ENCODE results near the gene CDK2AP2.
"Not testable (repeated sequence)": the region's sequence is repeated elsewhere in the genome, so short reads cannot be mapped to it uniquely, and the experiment has no call there.

CDK2AP2 gene

GRCh38 chr11:67507864-67508485 lies at the start of gene CDK2AP2:
Gene CDK2AP2 (minus strand): TSS chr11:67508162. CDS start chr11:67508082, 80 bp downstream.
- FAIRE-seq = peak; percentile 97

DNA sequence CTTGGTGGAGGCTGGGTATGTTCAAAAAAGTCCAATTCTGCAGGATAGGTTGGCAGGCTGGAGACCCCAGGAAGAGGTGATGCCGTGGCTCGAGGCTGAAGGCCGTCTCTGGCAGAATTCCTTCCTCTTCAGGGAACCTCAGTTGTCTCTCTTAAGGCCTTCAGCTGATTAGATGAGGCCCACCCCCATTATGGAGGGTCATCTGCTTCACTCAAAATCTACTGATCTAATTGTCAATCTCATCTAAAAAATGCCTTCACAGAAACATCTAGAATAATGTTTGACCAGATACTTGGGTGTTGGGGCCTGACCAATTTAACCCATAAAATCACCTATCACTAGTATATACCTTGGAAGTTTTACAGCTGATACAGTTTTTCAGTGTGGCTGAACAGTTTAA lies 48.3 kb upstream of the CDK2AP2 start:
- no peak for FAIRE-seq

DNA sequence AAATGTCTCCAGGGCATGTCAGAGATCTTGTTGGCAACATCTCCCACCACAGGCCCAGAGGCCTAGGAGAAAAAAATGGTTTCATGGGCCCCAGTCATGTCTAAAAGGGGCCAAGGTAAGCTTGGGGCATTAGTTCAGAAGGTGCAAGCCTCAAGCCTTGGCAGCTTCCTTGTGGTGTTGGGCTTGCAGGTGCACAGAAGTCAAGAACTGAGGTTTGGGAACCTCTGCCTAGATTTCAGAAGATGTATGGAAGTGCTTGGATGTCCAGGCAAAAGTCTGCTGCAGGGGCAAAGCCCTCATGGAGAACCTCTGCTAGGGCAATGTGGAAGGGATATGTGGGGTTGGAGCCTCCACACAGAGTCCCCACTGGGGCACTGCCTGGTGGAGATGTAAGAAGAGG lies 43.7 kb upstream of the CDK2AP2 start:
- FAIRE-seq = not testable (repeated sequence)

DNA sequence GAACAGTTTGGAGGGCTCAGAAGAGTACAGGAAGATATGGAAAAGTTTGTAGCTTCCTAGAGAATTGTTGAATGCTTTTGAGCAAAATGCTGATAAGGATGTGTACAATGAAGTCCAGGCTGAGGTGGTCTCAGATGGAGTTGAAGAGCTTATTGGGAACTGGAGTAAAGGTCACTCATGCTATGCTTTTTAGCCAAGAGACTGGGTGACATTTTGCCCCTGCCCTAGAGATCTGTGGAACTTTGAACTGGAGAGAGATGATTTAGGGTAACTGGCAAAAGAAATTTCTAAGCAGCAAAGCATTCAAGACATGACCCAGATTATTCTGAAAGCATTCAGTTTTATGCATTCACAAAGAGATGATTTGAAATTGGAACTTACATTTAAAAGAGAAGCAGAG lies 43.2 kb upstream of the CDK2AP2 start:
- no peak for FAIRE-seq

DNA sequence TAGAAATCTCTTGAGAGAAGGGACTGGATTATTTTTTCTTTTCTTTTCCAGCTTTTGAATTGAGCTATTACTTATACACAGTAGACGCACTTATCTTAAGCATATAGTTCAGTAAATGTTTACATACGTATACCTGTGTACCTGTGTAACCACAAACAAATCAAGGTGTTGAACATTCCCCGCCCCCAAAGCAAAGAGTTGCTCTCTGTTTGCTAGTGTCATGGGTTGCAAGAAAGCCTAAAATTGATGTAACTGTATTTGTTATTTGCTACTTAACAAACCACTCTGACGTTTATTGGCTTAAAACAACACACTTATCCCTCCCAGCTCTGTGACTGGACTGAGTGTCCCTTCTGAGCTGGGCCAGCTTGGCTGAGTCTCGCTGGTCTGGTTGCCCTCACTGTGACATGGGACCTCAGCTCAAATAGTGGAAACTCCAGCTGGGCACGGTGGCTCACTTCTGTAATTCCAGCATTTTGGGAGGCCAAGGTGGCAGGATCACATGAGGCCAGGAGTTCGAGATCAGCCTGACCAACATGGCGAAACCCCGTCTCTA lies 40.7 kb upstream of the CDK2AP2 start:
- FAIRE-seq = no peak

DNA sequence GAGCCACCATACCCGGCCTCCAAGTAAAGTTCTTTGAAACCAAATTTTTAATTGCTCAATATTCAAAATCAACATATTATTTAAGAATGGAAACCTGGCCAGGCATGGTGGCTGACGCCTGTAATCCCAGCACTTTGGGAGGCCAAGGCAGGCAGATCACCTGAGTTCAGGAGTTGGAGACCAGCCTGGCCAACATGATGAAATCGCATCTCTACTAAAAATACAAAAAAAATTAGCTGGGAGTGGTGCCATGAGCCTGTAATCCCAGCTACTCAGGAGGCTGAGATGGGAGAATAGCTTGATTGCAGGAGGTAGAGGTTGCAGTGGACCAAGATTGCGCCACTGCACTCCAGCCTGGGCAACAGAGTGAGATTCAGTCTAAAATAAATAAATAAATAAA lies 40.1 kb upstream of the CDK2AP2 start:
- not testable (repeated sequence) for FAIRE-seq

DNA sequence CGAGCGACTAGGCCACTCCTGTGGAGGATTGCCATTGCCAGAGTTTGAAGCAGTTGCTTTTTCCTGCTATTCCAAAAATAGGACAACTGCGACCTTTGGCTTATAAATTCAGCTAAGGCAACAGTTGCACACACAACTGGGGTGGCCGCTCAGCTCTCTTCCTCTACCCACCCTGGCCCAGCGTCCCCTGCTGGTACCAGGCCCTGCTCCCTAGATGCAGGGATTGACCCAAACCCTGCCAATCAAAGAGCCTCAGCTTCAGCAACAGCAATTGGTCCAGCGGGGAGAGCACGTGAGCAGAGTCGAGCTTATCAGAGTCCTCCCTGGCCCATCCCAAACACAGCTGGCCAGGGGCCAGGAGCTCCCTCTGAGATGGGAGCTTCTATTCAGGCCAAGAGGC lies 37.3 kb upstream of the CDK2AP2 start:
- FAIRE-seq = no peak

DNA sequence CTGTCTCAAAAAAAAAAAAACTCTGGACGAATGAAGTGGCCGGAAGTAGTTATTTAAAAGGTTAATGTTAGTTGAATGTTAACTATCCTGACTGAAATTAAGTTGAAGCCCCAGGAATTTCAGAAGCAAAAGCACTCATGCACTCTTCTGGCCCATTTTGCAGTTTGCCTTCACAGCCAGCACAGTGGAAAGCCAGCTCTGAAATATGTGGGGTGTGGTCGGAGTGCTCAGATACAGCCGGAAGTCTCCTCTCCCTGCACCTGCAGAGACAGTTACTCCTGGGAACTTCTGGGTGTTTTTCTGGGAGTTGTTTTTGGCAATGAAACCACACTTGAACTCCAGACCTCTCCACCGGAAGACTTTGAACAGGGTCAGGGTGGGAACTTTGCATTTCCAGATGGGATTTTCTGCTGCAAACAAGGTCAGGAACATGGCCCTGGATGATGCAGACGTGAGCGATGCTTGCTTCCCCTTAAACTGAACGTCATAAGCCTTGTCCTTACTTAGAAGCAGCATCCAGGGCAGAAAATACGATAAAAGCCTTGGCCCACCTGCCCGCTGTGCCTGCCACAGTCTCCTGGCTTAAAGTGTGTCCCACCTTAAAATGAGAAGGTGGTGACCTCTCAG lies 36.8 kb upstream of the CDK2AP2 start:
- no peak for FAIRE-seq

DNA sequence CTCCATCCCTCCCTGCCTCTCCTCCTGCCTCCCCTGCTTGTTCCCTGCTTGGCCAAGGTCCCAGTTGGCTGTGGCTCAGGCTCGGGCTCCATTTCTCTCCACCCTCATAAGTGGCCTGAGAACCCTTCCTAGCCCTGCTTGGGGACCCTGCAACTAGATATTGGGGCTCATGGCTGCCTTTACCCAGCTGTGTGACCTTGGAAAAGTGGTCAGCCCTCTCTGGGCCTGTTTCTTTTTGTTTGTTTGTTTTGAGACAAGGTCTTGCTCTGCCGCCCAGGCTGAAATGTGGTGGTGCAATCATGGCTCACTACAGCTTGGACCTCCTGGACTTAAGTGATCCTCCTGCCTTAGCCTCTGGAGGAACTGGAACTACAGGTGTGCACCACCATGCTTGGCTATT lies 35.6 kb upstream of the CDK2AP2 start:
- FAIRE-seq = no peak

DNA sequence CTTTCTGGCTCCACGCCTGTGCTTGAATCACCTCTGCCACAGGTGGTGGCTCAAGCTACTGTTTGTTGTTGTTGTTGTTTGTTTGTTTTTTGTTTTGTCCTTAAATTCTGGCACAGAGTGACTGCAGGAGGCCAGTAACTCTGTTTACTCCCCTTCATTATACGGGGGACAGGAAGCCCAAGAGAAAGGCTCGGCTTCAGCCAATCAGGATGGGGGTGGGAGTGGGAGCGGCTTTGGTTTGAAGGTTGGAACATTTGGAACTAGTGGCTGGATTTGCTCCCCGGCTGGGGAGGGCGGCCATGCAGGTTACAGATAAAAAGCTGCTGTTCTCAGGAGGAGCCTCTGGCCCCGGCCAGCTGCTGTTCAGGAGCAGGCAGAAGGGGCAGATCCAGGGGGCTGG lies 35.0 kb upstream of the CDK2AP2 start:
- no peak for FAIRE-seq

- FAIRE-seq = no peak
These were observed 34.2 kb upstream of the CDK2AP2 start for GRCh38 chr11:67542169-67542568.

GRCh38 chr11:67541198-67541597 lies 33.2 kb upstream of the CDK2AP2 start:
- FAIRE-seq = no peak

GRCh38 chr11:67539550-67539949 lies 31.6 kb upstream of the CDK2AP2 start:
- no peak for FAIRE-seq

- FAIRE-seq = no peak
These were observed 31.0 kb upstream of the CDK2AP2 start for GRCh38 chr11:67538823-67539505.

GRCh38 chr11:67538306-67538705 lies 30.3 kb upstream of the CDK2AP2 start:
- no peak for FAIRE-seq

DNA sequence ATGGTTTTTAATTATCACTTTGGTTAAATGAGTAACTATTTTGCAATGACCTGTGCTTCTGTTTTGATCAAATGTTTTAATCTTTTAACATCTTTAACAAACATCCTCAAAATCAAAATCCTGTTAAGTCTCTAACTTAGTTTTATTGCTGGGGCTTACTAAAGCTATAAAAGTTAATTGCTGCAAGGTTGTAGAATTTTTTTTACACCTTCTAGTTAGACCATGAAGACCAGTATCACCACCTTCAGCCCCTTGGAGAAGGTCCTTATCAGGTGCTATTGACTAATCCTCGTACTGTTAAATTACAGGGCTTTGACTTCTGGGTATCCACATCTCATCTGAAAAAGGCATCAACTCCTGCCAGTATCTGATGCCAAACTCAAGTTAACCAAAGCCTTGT lies 27.6 kb upstream of the CDK2AP2 start:
- FAIRE-seq = no peak

- FAIRE-seq = peak; percentile 59
These were observed 26.2 kb upstream of the CDK2AP2 start for GRCh38 chr11:67534070-67534679.

GRCh38 chr11:67532889-67533288 lies 24.9 kb upstream of the CDK2AP2 start:
- FAIRE-seq = no peak

DNA sequence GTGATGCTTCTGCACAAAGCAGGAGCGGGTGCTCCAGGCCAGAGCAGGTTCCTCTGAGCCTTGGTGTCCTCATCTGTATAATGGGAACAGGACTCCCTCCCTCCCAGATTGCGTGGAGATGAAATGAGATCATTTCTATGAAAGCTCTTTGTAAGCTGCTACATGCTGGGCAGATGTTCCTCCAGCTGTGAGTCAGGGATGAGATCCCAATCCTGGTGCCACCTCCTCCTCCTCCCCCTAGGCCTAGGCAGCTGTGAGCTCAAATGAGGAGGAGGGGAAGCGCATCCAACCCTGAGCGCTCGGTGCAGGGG lies 22.3 kb upstream of the CDK2AP2 start:
- FAIRE-seq = no peak

DNA sequence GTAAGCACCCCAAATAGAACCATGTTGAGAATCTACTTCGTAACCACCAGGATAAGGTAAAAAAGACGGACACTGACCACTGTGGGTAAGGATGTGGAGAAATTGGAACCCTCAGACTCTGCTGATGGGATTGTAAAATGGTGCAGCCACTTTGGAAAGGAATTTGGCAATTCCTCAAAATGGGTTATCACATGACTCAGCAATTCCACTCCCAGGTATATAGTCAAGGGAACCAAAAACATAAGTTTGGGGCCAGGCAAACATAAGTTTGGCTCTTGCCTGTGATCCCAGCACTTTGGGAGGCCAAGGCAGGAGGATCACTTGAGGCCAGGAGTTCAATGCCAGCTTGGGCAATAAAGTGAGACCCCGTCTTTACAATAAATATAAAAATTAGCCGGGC lies 20.4 kb upstream of the CDK2AP2 start:
- FAIRE-seq = no peak

DNA sequence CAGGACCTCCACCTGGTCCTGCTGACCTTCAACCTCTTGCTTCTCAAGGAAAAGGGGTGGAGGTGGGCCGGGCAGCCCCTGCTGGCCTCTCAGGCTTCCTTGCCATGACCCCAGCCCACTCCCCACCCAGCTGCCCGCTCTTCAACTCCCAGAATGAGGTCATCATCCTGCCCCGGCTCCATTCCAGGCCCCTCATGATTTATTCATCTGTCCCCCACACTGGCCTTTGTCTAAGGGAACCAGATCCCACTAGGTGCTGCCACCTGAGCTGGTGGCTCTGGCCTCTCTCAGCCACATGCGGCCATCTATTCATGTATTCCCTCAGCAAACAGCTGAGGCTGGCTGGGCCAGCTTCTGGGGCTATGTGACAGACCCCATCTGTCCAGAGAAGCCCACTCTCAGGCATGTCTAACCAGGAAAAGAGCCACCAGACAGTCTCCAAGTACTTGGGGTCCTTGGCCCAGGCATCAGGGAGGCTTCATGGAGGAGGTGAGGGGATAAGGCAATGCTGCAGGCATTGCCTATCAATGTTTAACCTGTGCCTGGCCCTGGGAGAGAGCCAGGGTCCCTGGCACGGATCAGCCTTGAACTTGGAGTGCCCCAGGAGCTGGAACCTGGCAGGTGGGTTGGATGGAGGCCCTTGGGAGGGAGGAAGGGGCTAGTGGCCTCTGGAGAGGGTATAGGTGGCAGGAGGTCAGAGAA lies 17.5 kb upstream of the CDK2AP2 start:
- no peak for FAIRE-seq

- no peak for FAIRE-seq
These were observed 16.5 kb upstream of the CDK2AP2 start for GRCh38 chr11:67524480-67524808.
